GM12878 (cell line): ENCODE measurements around the gene MYLK4. TPM values are rescaled to one million over a fixed set of nuclear protein-coding genes. Genes with fewer than 3 reads are reported as not detected.

Source experiments
- ATAC-seq: fragments of 200-7000 bp; cut with Tn5 transposase; 3 replicates; pipeline ENCODE4 v1.9.1; 2020; ENCODE audit warnings: mild to moderate bottlenecking, moderate library complexity
- BruUV-seq: library from RNA; stranded (reverse); fragments of 400-500 nt; replicated peaks from 2 replicates; lab custom pipeline; 2021; lab: Mats Ljungman, UMichigan
- CTCF ChIA-PET: fragments of 300-600 bp; sonication (Branson Sonifier 250); formaldehyde crosslinking; extraction: SDS; loops from one replicate; lab custom pipeline; 2021; ENCODE audit warnings: inconsistent platforms; lab: Yijun Ruan, JAX
- POLR2A ChIA-PET: fragments of 350-600 bp; formaldehyde crosslinking; extraction: SDS; loops from one replicate; lab custom pipeline; 2021; ENCODE audit warnings: inconsistent platforms; lab: Charles Lee
- RAD21 ChIA-PET: fragments of 300-600 bp; sonication (Branson Sonifier 250); formaldehyde crosslinking; loops from one replicate; lab custom pipeline; 2023; ENCODE audit warnings: antibody characterized with exemption; ENCODE audit not compliant: unreplicated experiment; lab: Charles Lee
- SMC1A ChIA-PET: fragments of 300-600 bp; sonication (Branson Sonifier 250); formaldehyde crosslinking; loops from one replicate; lab custom pipeline; 2023; ENCODE audit not compliant: unreplicated experiment, uncharacterized antibody; lab: Charles Lee
- DNase-seq: peaks from one replicate; pipeline ENCODE4 v3.0.0-alpha.2; 2011; ENCODE audit warnings: low read depth, low spot score
- FAIRE-seq: peaks from 3 replicates; lab custom pipeline; 2011; peaks lifted over from hg19 to GRCh38; lab: Jason Lieb, UNC
- H2AFZ ChIP-seq: 2 replicates; pipeline ENCODE4 v1.6.0; 2011; ENCODE audit warnings: low read depth, low read length, control low read depth; ENCODE audit not compliant: control insufficient read depth
- H3K27ac ChIP-seq: 2 replicates; pipeline ENCODE4 v1.5.1; 2011; ENCODE audit warnings: control low read depth; ENCODE audit not compliant: control insufficient read depth, insufficient read depth
- H3K27me3 ChIP-seq, 2 experiments: replicated peaks in 1 of 2; 2 replicates each; pipeline versions ENCODE4 v1.6.0 to v1.6.1; 2011; ENCODE audit warnings: low read length in 1 of 2; ENCODE audit not compliant: control insufficient read depth in 2 of 2, insufficient read depth in 2 of 2
- H3K36me3 ChIP-seq, 2 experiments: 2 replicates each; pipeline ENCODE4 v1.5.1; 2011; ENCODE audit warnings: low read length in 1 of 2; ENCODE audit not compliant: control insufficient read depth in 2 of 2, insufficient read depth in 2 of 2
- H3K4me1 ChIP-seq: 2 replicates; pipeline ENCODE4 v1.6.1; 2011; ENCODE audit warnings: mild to moderate bottlenecking, low read length, moderate library complexity, mixed read lengths; ENCODE audit not compliant: control insufficient read depth, insufficient read depth
- H3K4me2 ChIP-seq: 2 replicates; pipeline ENCODE4 v1.6.0; 2011; ENCODE audit warnings: control low read depth; ENCODE audit not compliant: control insufficient read depth, insufficient read depth
- H3K4me3 ChIP-seq: fragments of 200-600 bp; sonication (generic); 2 replicates; pipeline ENCODE4 v1.5.1; 2016
- H3K79me2 ChIP-seq: 2 replicates; pipeline ENCODE4 v1.6.0; 2011; ENCODE audit warnings: low read length; ENCODE audit not compliant: control insufficient read depth, insufficient read depth
- H3K9ac ChIP-seq: 2 replicates; pipeline ENCODE4 v1.8.0; 2011; ENCODE audit warnings: low read length, control low read depth, mixed read lengths; ENCODE audit not compliant: control insufficient read depth, insufficient read depth
- H3K9me3 ChIP-seq: replicated peaks from 3 replicates; pipeline ENCODE4 v1.5.1; 2011; ENCODE audit warnings: mild to moderate bottlenecking, low read length; ENCODE audit not compliant: control insufficient read depth, insufficient read depth
- H4K20me1 ChIP-seq: 2 replicates; pipeline ENCODE4 v1.6.0; 2011; ENCODE audit not compliant: control insufficient read depth, insufficient read depth
- ATF7 ChIP-seq: fragments of 450-650 bp; IDR thresholded peaks from 2 replicates; pipeline ENCODE4 v1.6.1; 2016; ENCODE audit warnings: low read depth, mild to moderate bottlenecking
- CBX3 ChIP-seq: fragments of 200-600 bp; sonication (generic); IDR thresholded peaks from 2 replicates; pipeline ENCODE4 v1.6.1; 2016; ENCODE audit warnings: low read depth, borderline replicate concordance
- CREB1 ChIP-seq: IDR thresholded peaks from 2 replicates; pipeline ENCODE4 v1.6.1; 2012; ENCODE audit warnings: low read depth, mild to moderate bottlenecking, inconsistent platforms
- CTCF ChIP-seq, 3 experiments: IDR thresholded peaks in 2 of 3; conservative IDR thresholded peaks in 1 of 3; 2 replicates each; pipeline ENCODE4 v1.5.1; 2011; ENCODE audit warnings: low read depth in 3 of 3, low read length in 3 of 3, mild to moderate bottlenecking in 3 of 3, control low read depth in 2 of 3, moderate library complexity in 2 of 3, inconsistent platforms in 1 of 3, mixed read lengths in 1 of 3; ENCODE audit not compliant: control insufficient read depth in 2 of 3, insufficient read depth in 1 of 3; ENCODE audit errors: extremely low read depth in 1 of 3
- ETV6 ChIP-seq, 2 experiments: fragments of 450-650 bp in 1 of 2; IDR thresholded peaks in 1 of 2; conservative IDR thresholded peaks in 1 of 2; 2 replicates each; pipeline ENCODE4 v1.6.1; 2014; ENCODE audit warnings: antibody characterized with exemption in 1 of 2, borderline replicate concordance in 1 of 2, low read depth in 1 of 2, mild to moderate bottlenecking in 1 of 2, moderate library complexity in 1 of 2
- JUNB ChIP-seq: IDR thresholded peaks from 2 replicates; pipeline ENCODE4 v1.6.1; 2016; ENCODE audit warnings: antibody characterized with exemption, mild to moderate bottlenecking
- MXI1 ChIP-seq: fragments of 150-350 bp; IDR thresholded peaks from 2 replicates; pipeline ENCODE4 v1.6.1; 2011; ENCODE audit warnings: low read depth, mild to moderate bottlenecking, inconsistent platforms, low read length, improper control_type of control experiment
- RELA ChIP-seq: fragments of 450-650 bp; IDR thresholded peaks from 2 replicates; pipeline ENCODE4 v1.8.0; 2014; ENCODE audit warnings: borderline replicate concordance; ENCODE audit not compliant: partially characterized antibody
- SP1 ChIP-seq: IDR thresholded peaks from one replicate; pipeline ENCODE4 v1.6.1; 2011; ENCODE audit warnings: low read depth, low read length
- TCF12 ChIP-seq: IDR thresholded peaks from 2 replicates; pipeline ENCODE4 v1.6.1; 2011; ENCODE audit warnings: low read depth, mild to moderate bottlenecking, low read length
- TCF3 ChIP-seq: IDR thresholded peaks from 2 replicates; pipeline ENCODE4 v1.6.1; 2012; ENCODE audit warnings: low read depth, mild to moderate bottlenecking, low read length, borderline replicate concordance; ENCODE audit not compliant: insufficient read depth
- TCF7 ChIP-seq: IDR thresholded peaks from 2 replicates; pipeline ENCODE4 v1.6.1; 2014; ENCODE audit warnings: antibody characterized with exemption, borderline replicate concordance
- USF1 ChIP-seq: IDR thresholded peaks from 2 replicates; pipeline ENCODE4 v1.6.1; 2011; ENCODE audit warnings: borderline replicate concordance, low read depth, mild to moderate bottlenecking, moderate library complexity, mixed read lengths, low read length; ENCODE audit not compliant: insufficient read depth; ENCODE audit errors: extremely low read length
- USF2 ChIP-seq: IDR thresholded peaks from 2 replicates; pipeline ENCODE4 v1.6.1; 2011; ENCODE audit warnings: low read depth, low read length, improper control_type of control experiment, borderline replicate concordance
- ZNF592 ChIP-seq: fragments of 450-650 bp; IDR thresholded peaks from 2 replicates; pipeline ENCODE4 v1.6.1; 2017; ENCODE audit warnings: mild to moderate bottlenecking, moderate library complexity
- WGBS: methylation state at CpG from one replicate; pipeline ENCODE4 v1.1.6; 2016; ENCODE audit warnings: low lambda C conversion rate; ENCODE audit not compliant: insufficient replicate concordance, insufficient coverage; ENCODE audit errors: missing lambda C conversion rate; 5-methylcytosine and 5-hydroxymethylcytosine counted together
- in situ Hi-C: fragments of 300-500 bp; cut with MboI; formaldehyde crosslinking; loops from 9 replicates; pipeline ENCODE4 v1.14.3; 2018; ENCODE audit warnings: mixed read lengths
- intact Hi-C: fragments of 100-400 bp; cut with micrococcal nuclease; formaldehyde crosslinking; loops from one replicate; pipeline ENCODE4 v1.14.2; 2022; ENCODE audit not compliant: unreplicated experiment
- polyA plus RNA-seq, 11 experiments: library from polyadenylated mRNA; depleted of rRNA in 4 of 11; unstranded in 6 of 11; stranded (reverse) in 5 of 11; fragments of >200 nt; fragmentation: Nextera tagmentation in 4 of 11; fragmentation: Illumina TruSeq in 1 of 11; extraction: Ambion mirVana in 4 of 11; extraction: Trizol in 1 of 11; gene quantifications; 1 replicate in 1 of 11; 2 replicates in 10 of 11; pipeline versions ENCODE4 v1.2.1 to v1.2.3, GENCODE V29; 2011 to 2016; ENCODE audit warnings: inconsistent platforms in 2 of 11, missing spikeins in 2 of 11, low read depth in 1 of 11
- total RNA-seq, 4 experiments: library from RNA; depleted of rRNA in 3 of 4; stranded (reverse); fragments of >200 nt in 3 of 4; fragmentation: Illumina TruSeq in 1 of 4; extraction: Trizol in 1 of 4; gene quantifications; 2 replicates each; pipeline versions ENCODE4 v1.2.1 to v1.2.3, GENCODE V29; 2013 to 2021

Gene MYLK4
- total and polyA plus RNA-seq, 10 of the 15 experiments (the other 5 are each of a cell fraction or from before 2014, with no cell fraction given): under 0.01 to 0.09 (median 0.05) TPM; not detected in 1

GRCh38 chr6:2658788-2659187, 91.9 kb downstream of the MYLK4 start:
- peak overlapping the region; percentile 22 for H3K4me2 ChIP-seq
- intact Hi-C loops: no loop called here
- ATAC-seq: peak; percentile 92
- TF ChIP-seq JUNB: no peak; the same call in 1 of the 2 replicates
- no peak for TF ChIP-seq ETV6 (conservative IDR thresholded peaks at IDR 0.05 in 1 of 2, IDR thresholded peaks at IDR 0.05 in 1 of 2; ENCODE audit: borderline replicate concordance in 1 of 2, low read depth in 1 of 2)
- 0 out of 2 replicates have a peak, but pooled peaks have one; percentile 44 for TF ChIP-seq TCF12
- 0 out of 2 replicates have a peak, but pooled peaks have one; percentile 27 for TF ChIP-seq TCF3
- no peak for TF ChIP-seq CBX3
- TF ChIP-seq TCF7: no peak
- no peak for TF ChIP-seq MXI1
- TF ChIP-seq USF2: no peak
- TF ChIP-seq CTCF (IDR thresholded peaks at IDR 0.05 in 2 of 3, conservative IDR thresholded peaks at IDR 0.05 in 1 of 3; ENCODE audit: control insufficient read depth in 2 of 3, extremely low read depth in 1 of 3, insufficient read depth in 1 of 3, low read depth in 3 of 3, low read length in 3 of 3): no peak
- TF ChIP-seq RELA: no peak
- peak; percentile 29 for TF ChIP-seq SP1
- no peak for TF ChIP-seq USF1
- TF ChIP-seq ATF7: peak; percentile 33; the same call in 1 of the 2 replicates
- 0 out of 2 replicates have a peak, but pooled peaks have one; percentile 17 for TF ChIP-seq CREB1
- no peak for TF ChIP-seq ZNF592

More at GRCh38 chr6:2658788-2659187, 91.9 kb downstream of the MYLK4 start:
- peak; percentile 40 for DNase-seq
- no peak overlapping the region for H3K27ac ChIP-seq
- H3K36me3 ChIP-seq: no peaks in the 10 kb centered on the region
- H4K20me1 ChIP-seq: no peaks in the 10 kb centered on the region
- peak overlapping the region; percentile 56; the same call in 1 of the 2 replicates for H2AFZ ChIP-seq
- no TSS peak for BruUV-seq
- CTCF ChIA-PET: interaction anchor here (1.0 kb wide), 1 partner anchor 24 kb away, joined by 3 read pairs; no protein-coding TSS in a partner anchor
- no peaks in the 10 kb centered on the region; the same call in 1 of the 3 replicates for H3K9me3 ChIP-seq
- POLR2A ChIA-PET: no interaction called here
- FAIRE-seq: peak; percentile 80
- no peaks in the 10 kb centered on the region for H3K79me2 ChIP-seq
- H3K4me1 ChIP-seq: peaks cover 10% of the 10 kb centered on the region
- SMC1A ChIA-PET: no interaction called here
- no peaks in the 10 kb centered on the region for H3K27me3 ChIP-seq
- in situ Hi-C loops: no loop called here
- 18% methylated on average over 4 of the region's 5 CpGs for whole genome bisulfite sequencing
- no peak overlapping the region for H3K9ac ChIP-seq
- RAD21 ChIA-PET: no interaction called here
- no peak overlapping the region for H3K4me3 ChIP-seq
